DMS53 treated with DMSO at 0.1 percent for 48 hours (cell line): Measurements from ENCODE around the gene PAK1.

Experiments
- DNase-seq: peaks from one replicate; lab custom pipeline; 2025; ENCODE audit not compliant: unreplicated experiment; lab: John Stamatoyannopoulos, UW

Gene PAK1

GRCh38 chr11:77312107-77312506 is 161.8 kb downstream of the PAK1 start:
- DNase-seq: no peak

- no peak for DNase-seq
Observed at GRCh38 chr11:77311701-77312100, 162.2 kb downstream of the PAK1 start.

- no peak for DNase-seq
Observed at GRCh38 chr11:77310721-77311120, 163.2 kb downstream of the PAK1 start.

GRCh38 chr11:77309401-77310085 is 164.4 kb downstream of the PAK1 start:
- DNase-seq: no peak

- DNase-seq: no peak
Observed at GRCh38 chr11:77308838-77309237, 165.1 kb downstream of the PAK1 start.

GRCh38 chr11:77303328-77303727 is 170.6 kb downstream of the PAK1 start:
- no peak for DNase-seq

GRCh38 chr11:77302752-77303151 is 171.1 kb downstream of the PAK1 start:
- DNase-seq: no peak

- no peak for DNase-seq
Observed at GRCh38 chr11:77301510-77301909, 172.4 kb downstream of the PAK1 start, which contains the start of gene GDPD4. GDPD4 (minus strand) TSS chr11:77301686; CDS start chr11:77285137, 16,549 bp downstream.

- no peak for DNase-seq
Observed at GRCh38 chr11:77300695-77301094, 173.2 kb downstream of the PAK1 start.

- peak; percentile 98 for DNase-seq
Observed at GRCh38 chr11:77300028-77300427, 173.9 kb downstream of the PAK1 start.

GRCh38 chr11:77299528-77299993 is 174.3 kb downstream of the PAK1 start:
- peak; percentile 100 for DNase-seq

- no peak for DNase-seq
Observed at GRCh38 chr11:77294040-77294439, 179.9 kb downstream of the PAK1 start.

GRCh38 chr11:77289737-77290136 is 184.2 kb downstream of the PAK1 start:
- DNase-seq: no peak

- DNase-seq: peak; percentile 22
Observed at GRCh38 chr11:77287615-77288273, 186.2 kb downstream of the PAK1 start.

- DNase-seq: no peak
Observed at GRCh38 chr11:77287136-77287535, 186.8 kb downstream of the PAK1 start.

GRCh38 chr11:77284476-77285468 is 189.1 kb downstream of the PAK1 start:
- no peak for DNase-seq

- no peak for DNase-seq
Observed at GRCh38 chr11:77283101-77283500, 190.8 kb downstream of the PAK1 start.

GRCh38 chr11:77278595-77279506 is 195.0 kb downstream of the PAK1 start:
- peak; percentile 33 for DNase-seq

GRCh38 chr11:77276271-77276670 is 197.6 kb downstream of the PAK1 start:
- DNase-seq: no peak
